ENCODE measurements around the gene GRM4.

- TF ChIP-seq HDGF (IDR thresholded peaks at IDR 0.05) (no peak), POLR2A (conservative IDR thresholded peaks at IDR 0.05) (no peak), EGR1 (conservative IDR thresholded peaks at IDR 0.05) (no peak), ZNF354B (CRISPR knock-in tag; IDR thresholded peaks at IDR 0.05) (no peak), NR2C2 (CRISPR knock-in tag; IDR thresholded peaks at IDR 0.05) (no peak), NR2C2 (tag; IDR thresholded peaks at IDR 0.05) (no peak), CHD2 (IDR thresholded peaks at IDR 0.05; ENCODE audit: low read depth, low read length) (no peak), RERE (CRISPR knock-in tag; IDR thresholded peaks at IDR 0.05; ENCODE audit: borderline replicate concordance) (no peak), ZNF224 (CRISPR knock-in tag; IDR thresholded peaks at IDR 0.05) (no peak), GTF3C2 (IDR thresholded peaks at IDR 0.05; ENCODE audit: borderline replicate concordance, extremely low read depth, insufficient read length) (no peak), KAT2B (IDR thresholded peaks at IDR 0.05; ENCODE audit: low read depth, low read length) (no peak)
- TF ChIP-seq, protein P1, sequence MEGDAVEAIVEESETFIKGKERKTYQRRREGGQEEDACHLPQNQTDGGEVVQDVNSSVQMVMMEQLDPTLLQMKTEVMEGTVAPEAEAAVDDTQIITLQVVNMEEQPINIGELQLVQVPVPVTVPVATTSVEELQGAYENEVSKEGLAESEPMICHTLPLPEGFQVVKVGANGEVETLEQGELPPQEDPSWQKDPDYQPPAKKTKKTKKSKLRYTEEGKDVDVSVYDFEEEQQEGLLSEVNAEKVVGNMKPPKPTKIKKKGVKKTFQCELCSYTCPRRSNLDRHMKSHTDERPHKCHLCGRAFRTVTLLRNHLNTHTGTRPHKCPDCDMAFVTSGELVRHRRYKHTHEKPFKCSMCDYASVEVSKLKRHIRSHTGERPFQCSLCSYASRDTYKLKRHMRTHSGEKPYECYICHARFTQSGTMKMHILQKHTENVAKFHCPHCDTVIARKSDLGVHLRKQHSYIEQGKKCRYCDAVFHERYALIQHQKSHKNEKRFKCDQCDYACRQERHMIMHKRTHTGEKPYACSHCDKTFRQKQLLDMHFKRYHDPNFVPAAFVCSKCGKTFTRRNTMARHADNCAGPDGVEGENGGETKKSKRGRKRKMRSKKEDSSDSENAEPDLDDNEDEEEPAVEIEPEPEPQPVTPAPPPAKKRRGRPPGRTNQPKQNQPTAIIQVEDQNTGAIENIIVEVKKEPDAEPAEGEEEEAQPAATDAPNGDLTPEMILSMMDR (IDR thresholded peaks at IDR 0.05 in 2 of 3, conservative IDR thresholded peaks at IDR 0.05 in 1 of 3; ENCODE audit: insufficient read depth in 2 of 3, low read depth in 1 of 3, low read length in 3 of 3): no peak
- TF ChIP-seq, protein P2, sequence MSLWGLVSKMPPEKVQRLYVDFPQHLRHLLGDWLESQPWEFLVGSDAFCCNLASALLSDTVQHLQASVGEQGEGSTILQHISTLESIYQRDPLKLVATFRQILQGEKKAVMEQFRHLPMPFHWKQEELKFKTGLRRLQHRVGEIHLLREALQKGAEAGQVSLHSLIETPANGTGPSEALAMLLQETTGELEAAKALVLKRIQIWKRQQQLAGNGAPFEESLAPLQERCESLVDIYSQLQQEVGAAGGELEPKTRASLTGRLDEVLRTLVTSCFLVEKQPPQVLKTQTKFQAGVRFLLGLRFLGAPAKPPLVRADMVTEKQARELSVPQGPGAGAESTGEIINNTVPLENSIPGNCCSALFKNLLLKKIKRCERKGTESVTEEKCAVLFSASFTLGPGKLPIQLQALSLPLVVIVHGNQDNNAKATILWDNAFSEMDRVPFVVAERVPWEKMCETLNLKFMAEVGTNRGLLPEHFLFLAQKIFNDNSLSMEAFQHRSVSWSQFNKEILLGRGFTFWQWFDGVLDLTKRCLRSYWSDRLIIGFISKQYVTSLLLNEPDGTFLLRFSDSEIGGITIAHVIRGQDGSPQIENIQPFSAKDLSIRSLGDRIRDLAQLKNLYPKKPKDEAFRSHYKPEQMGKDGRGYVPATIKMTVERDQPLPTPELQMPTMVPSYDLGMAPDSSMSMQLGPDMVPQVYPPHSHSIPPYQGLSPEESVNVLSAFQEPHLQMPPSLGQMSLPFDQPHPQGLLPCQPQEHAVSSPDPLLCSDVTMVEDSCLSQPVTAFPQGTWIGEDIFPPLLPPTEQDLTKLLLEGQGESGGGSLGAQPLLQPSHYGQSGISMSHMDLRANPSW (CRISPR knock-in tag; IDR thresholded peaks at IDR 0.05): no peak
Measured at GRCh38 chr6:34170346-34170745, 24.5 kb upstream of the GRM4 start.
